Measurements from ENCODE around the gene SINHCAF.

Gene SINHCAF

DNA sequence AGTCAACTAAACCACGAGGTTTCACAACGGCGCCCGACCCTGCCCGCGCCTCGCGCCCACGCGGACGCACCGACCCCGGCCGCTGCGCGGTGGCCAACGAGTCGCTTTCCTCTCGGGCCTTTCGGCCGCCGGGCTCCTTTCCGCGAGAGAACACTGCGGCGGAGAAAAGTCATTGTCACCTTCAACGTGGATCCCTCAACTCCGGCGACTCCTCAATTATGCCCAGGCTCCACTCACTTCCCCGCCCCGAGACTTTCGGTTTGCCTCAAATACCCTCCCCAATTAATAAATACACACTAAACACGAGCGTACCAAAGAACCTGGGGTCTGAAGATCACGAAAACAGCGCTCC lies 450 bp downstream of the SINHCAF start:
- peak overlapping the region; percentile 77 for H3K4me3 ChIP-seq (replicated peaks; ENCODE audit: insufficient read depth, low read length)
- TF ChIP-seq, protein P1, sequence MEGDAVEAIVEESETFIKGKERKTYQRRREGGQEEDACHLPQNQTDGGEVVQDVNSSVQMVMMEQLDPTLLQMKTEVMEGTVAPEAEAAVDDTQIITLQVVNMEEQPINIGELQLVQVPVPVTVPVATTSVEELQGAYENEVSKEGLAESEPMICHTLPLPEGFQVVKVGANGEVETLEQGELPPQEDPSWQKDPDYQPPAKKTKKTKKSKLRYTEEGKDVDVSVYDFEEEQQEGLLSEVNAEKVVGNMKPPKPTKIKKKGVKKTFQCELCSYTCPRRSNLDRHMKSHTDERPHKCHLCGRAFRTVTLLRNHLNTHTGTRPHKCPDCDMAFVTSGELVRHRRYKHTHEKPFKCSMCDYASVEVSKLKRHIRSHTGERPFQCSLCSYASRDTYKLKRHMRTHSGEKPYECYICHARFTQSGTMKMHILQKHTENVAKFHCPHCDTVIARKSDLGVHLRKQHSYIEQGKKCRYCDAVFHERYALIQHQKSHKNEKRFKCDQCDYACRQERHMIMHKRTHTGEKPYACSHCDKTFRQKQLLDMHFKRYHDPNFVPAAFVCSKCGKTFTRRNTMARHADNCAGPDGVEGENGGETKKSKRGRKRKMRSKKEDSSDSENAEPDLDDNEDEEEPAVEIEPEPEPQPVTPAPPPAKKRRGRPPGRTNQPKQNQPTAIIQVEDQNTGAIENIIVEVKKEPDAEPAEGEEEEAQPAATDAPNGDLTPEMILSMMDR (IDR thresholded peaks at IDR 0.05; ENCODE audit: insufficient read depth, low read length) = no peak
- TF ChIP-seq GABPA (IDR thresholded peaks at IDR 0.05; ENCODE audit: low read depth) (no peak), POLR2AphosphoS5 (IDR thresholded peaks at IDR 0.05; ENCODE audit: low read depth) (no peak), SPI1 (IDR thresholded peaks at IDR 0.05; ENCODE audit: borderline replicate concordance, low read depth) (no peak)
- TF ChIP-seq, protein P2, sequence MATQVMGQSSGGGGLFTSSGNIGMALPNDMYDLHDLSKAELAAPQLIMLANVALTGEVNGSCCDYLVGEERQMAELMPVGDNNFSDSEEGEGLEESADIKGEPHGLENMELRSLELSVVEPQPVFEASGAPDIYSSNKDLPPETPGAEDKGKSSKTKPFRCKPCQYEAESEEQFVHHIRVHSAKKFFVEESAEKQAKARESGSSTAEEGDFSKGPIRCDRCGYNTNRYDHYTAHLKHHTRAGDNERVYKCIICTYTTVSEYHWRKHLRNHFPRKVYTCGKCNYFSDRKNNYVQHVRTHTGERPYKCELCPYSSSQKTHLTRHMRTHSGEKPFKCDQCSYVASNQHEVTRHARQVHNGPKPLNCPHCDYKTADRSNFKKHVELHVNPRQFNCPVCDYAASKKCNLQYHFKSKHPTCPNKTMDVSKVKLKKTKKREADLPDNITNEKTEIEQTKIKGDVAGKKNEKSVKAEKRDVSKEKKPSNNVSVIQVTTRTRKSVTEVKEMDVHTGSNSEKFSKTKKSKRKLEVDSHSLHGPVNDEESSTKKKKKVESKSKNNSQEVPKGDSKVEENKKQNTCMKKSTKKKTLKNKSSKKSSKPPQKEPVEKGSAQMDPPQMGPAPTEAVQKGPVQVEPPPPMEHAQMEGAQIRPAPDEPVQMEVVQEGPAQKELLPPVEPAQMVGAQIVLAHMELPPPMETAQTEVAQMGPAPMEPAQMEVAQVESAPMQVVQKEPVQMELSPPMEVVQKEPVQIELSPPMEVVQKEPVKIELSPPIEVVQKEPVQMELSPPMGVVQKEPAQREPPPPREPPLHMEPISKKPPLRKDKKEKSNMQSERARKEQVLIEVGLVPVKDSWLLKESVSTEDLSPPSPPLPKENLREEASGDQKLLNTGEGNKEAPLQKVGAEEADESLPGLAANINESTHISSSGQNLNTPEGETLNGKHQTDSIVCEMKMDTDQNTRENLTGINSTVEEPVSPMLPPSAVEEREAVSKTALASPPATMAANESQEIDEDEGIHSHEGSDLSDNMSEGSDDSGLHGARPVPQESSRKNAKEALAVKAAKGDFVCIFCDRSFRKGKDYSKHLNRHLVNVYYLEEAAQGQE (IDR thresholded peaks at IDR 0.05; ENCODE audit: insufficient replicate concordance, low read depth) = no peak
- H3K27me3 ChIP-seq (ENCODE audit: insufficient read depth, poor library complexity, severe bottlenecking) = no peaks in the 10 kb centered on the region
- peak overlapping the region; percentile 93 for H3K27ac ChIP-seq (replicated peaks)
- DNase-seq (ENCODE audit: low read depth in 1 of 2, low spot score in 1 of 2) = no peak

DNA sequence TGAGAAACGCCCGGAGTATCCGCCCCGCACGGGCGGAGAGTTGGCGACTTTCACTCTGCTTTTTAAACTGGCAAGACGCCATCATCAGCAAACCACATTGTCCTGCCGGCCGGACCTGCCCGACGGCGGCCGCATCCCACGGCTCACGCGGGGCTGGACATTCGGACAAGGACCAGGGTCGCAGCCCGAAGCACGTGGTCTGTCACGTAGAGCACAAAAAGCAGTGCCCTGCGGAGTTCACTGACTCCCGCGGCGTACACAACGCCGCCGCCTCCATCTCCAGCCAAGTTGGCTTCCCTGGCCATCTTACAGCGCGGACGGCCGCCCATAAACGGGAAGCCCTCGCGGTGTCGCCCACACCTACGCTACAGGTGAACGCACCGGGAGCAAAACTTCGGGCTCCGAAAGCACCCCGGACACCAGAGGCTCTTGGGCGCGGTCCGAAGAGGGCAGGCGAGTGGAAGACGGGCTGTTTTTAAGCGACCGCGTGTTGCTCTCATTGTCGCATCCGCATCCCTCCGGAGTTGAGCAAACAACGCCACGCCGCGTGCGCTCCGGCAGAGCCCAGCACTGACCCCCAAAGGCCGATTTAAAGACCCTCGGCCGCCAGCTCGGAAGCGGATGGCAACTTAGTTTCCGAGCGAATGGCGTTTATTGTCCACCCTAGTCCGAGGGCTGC lies 966 bp downstream of the SINHCAF start:
- Histone ChIP-seq H3K27me3 (ENCODE audit: insufficient read depth, poor library complexity, severe bottlenecking) (no peaks in the 10 kb centered on the region), H3K4me3 (replicated peaks; ENCODE audit: insufficient read depth, low read length) (peak overlapping the region; percentile 77), H3K27ac (replicated peaks) (peak overlapping the region; percentile 93)
- peak in 1 of 2 experiments; percentile 33 for DNase-seq (ENCODE audit: low read depth in 1 of 2, low spot score in 1 of 2)
- TF ChIP-seq POLR2AphosphoS5 (IDR thresholded peaks at IDR 0.05; ENCODE audit: low read depth) (peak; percentile 62; the same call in 1 of the 2 replicates), GABPA (IDR thresholded peaks at IDR 0.05; ENCODE audit: low read depth) (no peak), SPI1 (IDR thresholded peaks at IDR 0.05; ENCODE audit: borderline replicate concordance, low read depth) (peak; percentile 13; the same call in 1 of the 2 replicates)

DNA sequence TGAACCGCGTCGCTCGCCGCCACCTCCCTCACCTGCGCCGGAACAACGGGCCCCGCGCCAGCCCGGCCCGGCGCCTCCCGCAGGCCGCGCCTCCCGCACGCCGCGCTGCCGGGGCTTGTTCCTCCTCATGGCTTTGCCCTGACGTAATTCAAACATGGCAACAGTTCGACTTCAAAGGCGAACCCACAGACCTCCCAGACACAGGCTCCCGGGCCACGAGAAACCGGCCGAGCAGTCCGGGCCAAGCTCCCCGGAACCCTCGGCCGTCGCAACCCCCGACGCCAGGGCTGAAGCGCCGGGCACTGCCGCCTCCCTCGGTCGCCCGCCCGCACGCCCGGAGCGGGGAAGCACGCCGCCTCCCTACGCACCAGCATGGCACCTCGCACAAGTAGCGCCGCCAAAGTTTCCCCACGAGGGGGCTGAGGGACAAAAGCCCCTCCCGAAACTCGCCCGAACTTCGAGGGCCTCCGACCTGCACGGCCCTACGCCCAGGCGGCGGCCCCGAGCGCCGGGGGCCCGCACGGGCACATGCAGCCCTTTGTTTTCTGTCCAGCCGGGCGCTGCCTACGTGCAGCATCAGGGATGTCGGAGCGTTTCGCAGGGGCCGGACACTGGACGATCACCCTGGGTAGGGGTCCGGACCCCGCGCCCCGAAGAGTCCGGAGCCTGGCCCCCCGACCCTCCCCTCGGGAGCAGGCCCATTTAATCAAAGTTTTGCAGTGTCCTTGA lies 1.7 kb downstream of the SINHCAF start:
- H3K4me3 ChIP-seq (replicated peaks; ENCODE audit: insufficient read depth, low read length) = peak overlapping the region; percentile 77
- peak overlapping the region; percentile 93 for H3K27ac ChIP-seq (replicated peaks)
- H3K27me3 ChIP-seq (ENCODE audit: insufficient read depth, poor library complexity, severe bottlenecking) = no peaks in the 10 kb centered on the region
- TF ChIP-seq, protein P1 (IDR thresholded peaks at IDR 0.05; ENCODE audit: insufficient read depth, low read length) = no peak
- peak; percentile 11; the same call in 1 of the 2 replicates for TF ChIP-seq POLR2AphosphoS5 (IDR thresholded peaks at IDR 0.05; ENCODE audit: low read depth)
- no peak for TF ChIP-seq GABPA (IDR thresholded peaks at IDR 0.05; ENCODE audit: low read depth)
- TF ChIP-seq SPI1 (IDR thresholded peaks at IDR 0.05; ENCODE audit: borderline replicate concordance, low read depth) = no peak
- TF ChIP-seq, protein P2 (IDR thresholded peaks at IDR 0.05; ENCODE audit: insufficient replicate concordance, low read depth) = peak; percentile 9
- DNase-seq (ENCODE audit: low read depth in 1 of 2, low spot score in 1 of 2) = peak in 1 of 2 experiments; percentile 79

DNA sequence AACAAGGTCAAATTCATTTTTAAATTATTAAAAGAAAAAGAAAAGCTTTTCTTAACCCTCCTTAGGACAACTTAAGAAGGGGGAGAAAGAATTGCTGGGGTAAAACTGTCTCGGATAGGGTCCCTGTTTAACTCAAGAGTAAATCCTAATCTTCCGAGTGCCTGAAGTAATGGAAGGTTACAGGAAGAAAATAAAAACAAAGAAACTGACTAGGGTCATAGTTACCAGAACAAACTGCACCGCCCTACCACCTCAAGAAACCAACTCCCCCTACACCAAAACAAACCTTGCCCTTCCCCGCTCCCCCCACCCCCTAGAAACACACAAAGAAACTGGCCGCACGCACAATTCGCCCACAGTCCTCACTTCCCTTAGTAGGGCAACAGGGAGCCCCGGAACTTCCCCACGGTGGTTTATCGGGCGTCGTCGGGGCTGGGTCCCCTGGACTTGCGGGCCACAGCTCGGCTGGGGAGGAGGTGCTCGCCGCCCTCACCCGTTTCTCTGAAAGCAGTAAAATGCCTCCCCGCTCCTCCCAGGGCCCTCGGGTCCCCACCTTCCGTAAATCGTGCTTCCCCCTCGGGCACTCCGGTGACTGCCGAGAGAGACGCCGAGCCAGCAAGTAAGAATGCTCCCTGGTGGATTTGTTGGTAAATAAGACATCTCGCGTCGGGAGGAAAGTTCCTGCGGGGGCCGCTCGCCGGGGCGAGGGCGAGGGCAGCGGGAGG lies 2.4 kb downstream of the SINHCAF start:
- peak in 1 of 2 experiments; percentile 68 for DNase-seq (ENCODE audit: low read depth in 1 of 2, low spot score in 1 of 2)
- Histone ChIP-seq H3K27me3 (ENCODE audit: insufficient read depth, poor library complexity, severe bottlenecking) (no peaks in the 10 kb centered on the region), H3K4me3 (replicated peaks; ENCODE audit: insufficient read depth, low read length) (peak overlapping the region; percentile 77), H3K27ac (replicated peaks) (peak overlapping the region; percentile 93)
- TF ChIP-seq SPI1 (IDR thresholded peaks at IDR 0.05; ENCODE audit: borderline replicate concordance, low read depth) (no peak; the same call in 1 of the 2 replicates), POLR2AphosphoS5 (IDR thresholded peaks at IDR 0.05; ENCODE audit: low read depth) (no peak), GABPA (IDR thresholded peaks at IDR 0.05; ENCODE audit: low read depth) (no peak)
- TF ChIP-seq, protein P2 (IDR thresholded peaks at IDR 0.05; ENCODE audit: insufficient replicate concordance, low read depth) = no peak
- TF ChIP-seq, protein P1 (IDR thresholded peaks at IDR 0.05; ENCODE audit: insufficient read depth, low read length) = no peak
